ENCODE results near the gene CAPS2. TPM values are rescaled to one million over a fixed set of nuclear protein-coding genes. Genes with fewer than 3 reads are reported as not detected.

The CAPS2 gene
- total RNA-seq, 1 donor from 2014 or later = 0.06 TPM

- TF ChIP-seq CTCF (conservative IDR thresholded peaks at IDR 0.05; ENCODE audit: low read depth, low read length) = peak; percentile 86
- peak within 1 kb of the TSS; percentile 54 for H3K4me3 ChIP-seq (ENCODE audit: low read depth, low read length)
- peak; percentile 63 for DNase-seq (ENCODE audit: low read depth)
Observed at GRCh38 chr12:75334384-75335030, 4.4 kb upstream of the CAPS2 start, which contains the start of gene GLIPR1L1. TSS of gene GLIPR1L1 (plus strand) at chr12:75334670. CDS start at chr12:75334729, 59 bp downstream.

- TF ChIP-seq CTCF (conservative IDR thresholded peaks at IDR 0.05; ENCODE audit: low read depth, low read length) = no peak
- no peak overlapping the region for H3K4me3 ChIP-seq (ENCODE audit: low read depth, low read length)
- no peak for DNase-seq (ENCODE audit: low read depth)
Observed at GRCh38 chr12:75327642-75328041, 2.5 kb downstream of the CAPS2 start.

- no peak for DNase-seq (ENCODE audit: low read depth)
- H3K4me3 ChIP-seq (ENCODE audit: low read depth, low read length) = no peak overlapping the region
- no peak for TF ChIP-seq CTCF (conservative IDR thresholded peaks at IDR 0.05; ENCODE audit: low read depth, low read length)
Observed at GRCh38 chr12:75323663-75324062, 6.5 kb downstream of the CAPS2 start.

GRCh38 chr12:75322464-75322863 lies 7.7 kb downstream of the CAPS2 start:
- H3K4me3 ChIP-seq (ENCODE audit: low read depth, low read length) = no peak overlapping the region
- no peak for DNase-seq (ENCODE audit: low read depth)
- TF ChIP-seq CTCF (conservative IDR thresholded peaks at IDR 0.05; ENCODE audit: low read depth, low read length) = no peak

- no peak for TF ChIP-seq CTCF (conservative IDR thresholded peaks at IDR 0.05; ENCODE audit: low read depth, low read length)
- H3K4me3 ChIP-seq (ENCODE audit: low read depth, low read length) = no peak overlapping the region
- DNase-seq (ENCODE audit: low read depth) = no peak
Observed at GRCh38 chr12:75317784-75318183, 12.3 kb downstream of the CAPS2 start.

GRCh38 chr12:75315518-75315917 lies 14.6 kb downstream of the CAPS2 start:
- H3K4me3 ChIP-seq (ENCODE audit: low read depth, low read length) = no peak overlapping the region
- no peak for TF ChIP-seq CTCF (conservative IDR thresholded peaks at IDR 0.05; ENCODE audit: low read depth, low read length)
- DNase-seq (ENCODE audit: low read depth) = peak; percentile 30

GRCh38 chr12:75311369-75311768 lies 18.8 kb downstream of the CAPS2 start:
- TF ChIP-seq CTCF (conservative IDR thresholded peaks at IDR 0.05; ENCODE audit: low read depth, low read length) = no peak
- H3K4me3 ChIP-seq (ENCODE audit: low read depth, low read length) = no peak overlapping the region
- no peak for DNase-seq (ENCODE audit: low read depth)
